GM21737 (cell line): ENCODE results near the gene KCNQ1OT1.
"Not testable (repeated sequence)": the region's sequence is repeated elsewhere in the genome, so short reads cannot be mapped to it uniquely, and the experiment has no call there.

Experiments used
- ATAC-seq: cut with Tn5 transposase; IDR thresholded peaks from one replicate; pipeline ENCODE4 v1.9.1; 2021; ENCODE audit warnings: mild to moderate bottlenecking, moderate library complexity; ENCODE audit not compliant: unreplicated experiment

Gene KCNQ1OT1

GRCh38 chr11:2655016-2655719 is 44.6 kb downstream of the KCNQ1OT1 start:
- ATAC-seq = no peak

- ATAC-seq = no peak
These were observed 45.7 kb downstream of the KCNQ1OT1 start for GRCh38 chr11:2653930-2654739.

GRCh38 chr11:2653198-2653551 is 46.6 kb downstream of the KCNQ1OT1 start:
- no peak for ATAC-seq

GRCh38 chr11:2652333-2653197 is 47.2 kb downstream of the KCNQ1OT1 start:
- no peak for ATAC-seq

- no peak for ATAC-seq
These were observed 47.9 kb downstream of the KCNQ1OT1 start for GRCh38 chr11:2651826-2652271.

GRCh38 chr11:2651054-2651617 is 48.7 kb downstream of the KCNQ1OT1 start:
- ATAC-seq = no peak

- no peak for ATAC-seq
These were observed 49.4 kb downstream of the KCNQ1OT1 start for GRCh38 chr11:2650343-2650867.

GRCh38 chr11:2649848-2650247 is 49.9 kb downstream of the KCNQ1OT1 start:
- ATAC-seq = no peak

GRCh38 chr11:2649400-2649799 is 50.4 kb downstream of the KCNQ1OT1 start:
- no peak for ATAC-seq

GRCh38 chr11:2647953-2648352 is 51.8 kb downstream of the KCNQ1OT1 start:
- no peak for ATAC-seq

GRCh38 chr11:2647167-2647566 is 52.6 kb downstream of the KCNQ1OT1 start:
- no peak for ATAC-seq

- no peak for ATAC-seq
These were observed 54.0 kb downstream of the KCNQ1OT1 start for GRCh38 chr11:2645779-2646118.

GRCh38 chr11:2644844-2645778 is 54.7 kb downstream of the KCNQ1OT1 start:
- ATAC-seq = no peak

GRCh38 chr11:2643746-2644145 is 56.0 kb downstream of the KCNQ1OT1 start:
- ATAC-seq = no peak

- ATAC-seq = no peak
These were observed 58.2 kb downstream of the KCNQ1OT1 start for GRCh38 chr11:2641623-2642022.

GRCh38 chr11:2639763-2640162 is 60.0 kb downstream of the KCNQ1OT1 start:
- ATAC-seq = not testable (repeated sequence)

- no peak for ATAC-seq
These were observed 68.6 kb downstream of the KCNQ1OT1 start for GRCh38 chr11:2631161-2631560.

GRCh38 chr11:2630679-2631078 is 69.1 kb downstream of the KCNQ1OT1 start:
- ATAC-seq = no peak

- no peak for ATAC-seq
These were observed 74.6 kb downstream of the KCNQ1OT1 start for GRCh38 chr11:2625183-2625582.

- ATAC-seq = no peak
These were observed 77.9 kb downstream of the KCNQ1OT1 start for GRCh38 chr11:2621894-2622293.
